ENCODE results near the gene IGLON5.

GRCh38 chr19:51359294-51359693, 47.9 kb downstream of the IGLON5 start:
- TF ChIP-seq CTCF (IDR thresholded peaks at IDR 0.05 in 2 of 3, conservative IDR thresholded peaks at IDR 0.05 in 1 of 3; ENCODE audit: borderline replicate concordance in 1 of 3, insufficient read depth in 1 of 3, low read depth in 2 of 3, low read length in 2 of 3) = no peak
- TF ChIP-seq, protein P1, sequence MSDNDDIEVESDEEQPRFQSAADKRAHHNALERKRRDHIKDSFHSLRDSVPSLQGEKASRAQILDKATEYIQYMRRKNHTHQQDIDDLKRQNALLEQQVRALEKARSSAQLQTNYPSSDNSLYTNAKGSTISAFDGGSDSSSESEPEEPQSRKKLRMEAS (IDR thresholded peaks at IDR 0.05) = no peak
- TF ChIP-seq POLR2A (IDR thresholded peaks at IDR 0.05; ENCODE audit: borderline replicate concordance, extremely low read depth, insufficient read depth, insufficient read length) = no peak
- no peak for TF ChIP-seq EZH2phosphoT487 (IDR thresholded peaks at IDR 0.05; ENCODE audit: borderline replicate concordance)
- TF ChIP-seq EGR1 (IDR thresholded peaks at IDR 0.05; ENCODE audit: low read depth) = no peak
- no peak for TF ChIP-seq REST (IDR thresholded peaks at IDR 0.05; ENCODE audit: low read depth)
- no peak for TF ChIP-seq ZNF274 (IDR thresholded peaks at IDR 0.05; ENCODE audit: low read depth, low read length)
